ENCODE results near the gene ZNF385B. TPM values are rescaled to one million over a fixed set of nuclear protein-coding genes. Genes with fewer than 3 reads are reported as not detected.

ZNF385B gene
- total RNA-seq, 1 donor from 2014 or later = not detected

GRCh38 chr2:179584760-179585159 is 276.7 kb downstream of the ZNF385B start:
- no peaks in the 10 kb centered on the region for H3K4me1 Mint-ChIP-seq (ENCODE audit: low read depth, unreplicated experiment)
- no peak overlapping the region for H3K4me3 Mint-ChIP-seq (ENCODE audit: unreplicated experiment)
- no peak for DNase-seq
- H3K27ac Mint-ChIP-seq (ENCODE audit: unreplicated experiment) = no peak overlapping the region
- no peak for TF ChIP-seq CTCF (IDR thresholded peaks at IDR 0.05; ENCODE audit: partially characterized antibody, unreplicated experiment)
- no peaks in the 10 kb centered on the region for H3K27me3 Mint-ChIP-seq (ENCODE audit: unreplicated experiment)
- H3K36me3 Mint-ChIP-seq (ENCODE audit: unreplicated experiment) = no peaks in the 10 kb centered on the region
- H3K9me3 Mint-ChIP-seq (ENCODE audit: unreplicated experiment) = no peaks in the 10 kb centered on the region

GRCh38 chr2:179581605-179582004 is 279.8 kb downstream of the ZNF385B start:
- no peak for TF ChIP-seq CTCF (IDR thresholded peaks at IDR 0.05; ENCODE audit: partially characterized antibody, unreplicated experiment)
- H3K36me3 Mint-ChIP-seq (ENCODE audit: unreplicated experiment) = no peaks in the 10 kb centered on the region
- H3K27ac Mint-ChIP-seq (ENCODE audit: unreplicated experiment) = no peak overlapping the region
- H3K4me3 Mint-ChIP-seq (ENCODE audit: unreplicated experiment) = no peak overlapping the region
- no peaks in the 10 kb centered on the region for H3K9me3 Mint-ChIP-seq (ENCODE audit: unreplicated experiment)
- H3K4me1 Mint-ChIP-seq (ENCODE audit: low read depth, unreplicated experiment) = no peaks in the 10 kb centered on the region
- H3K27me3 Mint-ChIP-seq (ENCODE audit: unreplicated experiment) = no peaks in the 10 kb centered on the region
- no peak for DNase-seq

DNA sequence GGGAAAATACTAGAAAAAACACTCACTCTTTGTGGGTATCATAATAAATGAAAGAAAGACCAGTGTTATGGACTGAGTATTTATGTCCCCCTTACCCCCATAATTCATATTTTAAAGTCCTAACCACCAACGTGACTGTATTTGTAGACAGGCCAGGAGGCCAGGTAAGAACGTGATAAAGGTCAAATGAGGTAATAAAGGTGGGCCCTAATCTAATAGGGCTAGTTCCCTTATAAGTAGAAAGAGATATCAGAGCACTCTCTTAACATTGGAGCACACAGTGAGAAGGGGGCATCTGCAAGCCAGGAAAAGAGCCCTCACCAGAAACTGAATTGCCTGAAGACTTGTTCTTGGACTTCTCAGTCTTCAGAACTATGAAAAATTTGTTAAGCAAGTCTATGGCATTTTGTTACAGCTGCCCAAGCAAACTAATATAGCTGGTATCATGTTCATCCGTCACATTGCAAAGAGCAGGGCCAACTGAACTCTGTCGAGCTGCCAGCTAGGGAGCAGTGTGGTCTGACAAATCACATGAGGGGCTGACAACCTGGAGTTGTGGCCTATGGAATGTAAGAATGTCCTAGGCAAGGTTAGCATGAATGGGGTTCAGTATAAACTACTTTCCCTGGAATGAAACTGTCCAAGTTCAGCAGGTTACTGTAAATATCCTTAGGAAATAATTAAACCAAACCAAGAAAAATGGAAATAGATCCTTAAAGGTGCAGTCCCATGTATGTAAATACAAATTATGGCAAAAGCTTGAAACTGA is 280.9 kb downstream of the ZNF385B start:
- Mint-ChIP-seq H3K36me3 (ENCODE audit: unreplicated experiment) (no peaks in the 10 kb centered on the region), H3K4me3 (ENCODE audit: unreplicated experiment) (no peak overlapping the region), H3K4me1 (ENCODE audit: low read depth, unreplicated experiment) (no peaks in the 10 kb centered on the region), H3K9me3 (ENCODE audit: unreplicated experiment) (no peaks in the 10 kb centered on the region), H3K27ac (ENCODE audit: unreplicated experiment) (no peak overlapping the region), H3K27me3 (ENCODE audit: unreplicated experiment) (no peaks in the 10 kb centered on the region)
- no peak for TF ChIP-seq CTCF (IDR thresholded peaks at IDR 0.05; ENCODE audit: partially characterized antibody, unreplicated experiment)
- no peak for DNase-seq

- TF ChIP-seq CTCF (IDR thresholded peaks at IDR 0.05; ENCODE audit: partially characterized antibody, unreplicated experiment) = no peak
- no peak for DNase-seq
- Mint-ChIP-seq H3K27me3 (ENCODE audit: unreplicated experiment) (no peaks in the 10 kb centered on the region), H3K36me3 (ENCODE audit: unreplicated experiment) (no peaks in the 10 kb centered on the region), H3K27ac (ENCODE audit: unreplicated experiment) (no peak overlapping the region), H3K4me3 (ENCODE audit: unreplicated experiment) (no peak overlapping the region), H3K4me1 (ENCODE audit: low read depth, unreplicated experiment) (no peaks in the 10 kb centered on the region), H3K9me3 (ENCODE audit: unreplicated experiment) (no peaks in the 10 kb centered on the region)
These were observed 281.6 kb downstream of the ZNF385B start for GRCh38 chr2:179579800-179580199.

- no peak for DNase-seq
- Mint-ChIP-seq H3K4me1 (ENCODE audit: low read depth, unreplicated experiment) (no peaks in the 10 kb centered on the region), H3K27me3 (ENCODE audit: unreplicated experiment) (no peaks in the 10 kb centered on the region), H3K27ac (ENCODE audit: unreplicated experiment) (no peak overlapping the region), H3K9me3 (ENCODE audit: unreplicated experiment) (no peaks in the 10 kb centered on the region), H3K4me3 (ENCODE audit: unreplicated experiment) (no peak overlapping the region), H3K36me3 (ENCODE audit: unreplicated experiment) (no peaks in the 10 kb centered on the region)
- no peak for TF ChIP-seq CTCF (IDR thresholded peaks at IDR 0.05; ENCODE audit: partially characterized antibody, unreplicated experiment)
These were observed 283.1 kb downstream of the ZNF385B start for GRCh38 chr2:179578171-179578916.
